ENCODE results near the gene PRDX5.

PRDX5 gene

DNA sequence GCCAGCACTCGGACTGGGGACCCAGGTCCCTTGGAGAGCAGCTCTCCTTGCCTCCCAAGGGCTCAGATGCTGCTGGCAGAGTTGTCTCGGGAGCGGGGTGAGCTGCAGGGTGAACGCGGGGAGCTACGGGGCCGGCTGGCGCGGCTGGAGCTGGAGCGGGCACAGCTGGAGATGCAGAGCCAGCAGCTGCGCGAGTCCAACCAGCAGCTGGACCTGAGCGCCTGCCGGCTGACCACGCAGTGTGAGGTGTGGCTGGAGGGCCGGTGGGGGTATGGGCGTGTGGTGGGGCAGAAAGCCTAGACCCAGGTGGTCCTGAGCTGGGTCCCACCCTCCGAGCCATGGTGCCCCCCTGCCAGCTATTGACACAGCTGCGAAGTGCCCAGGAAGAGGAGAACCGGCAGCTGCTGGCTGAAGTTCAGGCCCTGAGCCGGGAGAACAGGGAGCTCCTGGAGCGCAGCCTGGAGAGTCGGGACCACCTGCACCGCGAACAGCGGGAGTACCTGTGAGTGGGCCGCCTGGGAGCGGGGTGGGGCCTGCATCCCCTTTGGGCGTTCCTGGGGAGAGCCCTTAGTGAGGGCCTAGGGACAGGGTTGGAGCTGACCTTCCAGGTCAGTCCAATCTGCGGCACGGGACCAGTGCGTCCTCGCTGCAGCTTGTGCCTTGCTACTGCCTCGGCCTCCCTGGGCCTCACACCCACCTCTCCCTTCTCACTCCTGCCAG lies 35.2 kb downstream of the PRDX5 start:
- no peak overlapping the region for H3K4me3 ChIP-seq (ENCODE audit: low read length)
- TF ChIP-seq, protein P1, sequence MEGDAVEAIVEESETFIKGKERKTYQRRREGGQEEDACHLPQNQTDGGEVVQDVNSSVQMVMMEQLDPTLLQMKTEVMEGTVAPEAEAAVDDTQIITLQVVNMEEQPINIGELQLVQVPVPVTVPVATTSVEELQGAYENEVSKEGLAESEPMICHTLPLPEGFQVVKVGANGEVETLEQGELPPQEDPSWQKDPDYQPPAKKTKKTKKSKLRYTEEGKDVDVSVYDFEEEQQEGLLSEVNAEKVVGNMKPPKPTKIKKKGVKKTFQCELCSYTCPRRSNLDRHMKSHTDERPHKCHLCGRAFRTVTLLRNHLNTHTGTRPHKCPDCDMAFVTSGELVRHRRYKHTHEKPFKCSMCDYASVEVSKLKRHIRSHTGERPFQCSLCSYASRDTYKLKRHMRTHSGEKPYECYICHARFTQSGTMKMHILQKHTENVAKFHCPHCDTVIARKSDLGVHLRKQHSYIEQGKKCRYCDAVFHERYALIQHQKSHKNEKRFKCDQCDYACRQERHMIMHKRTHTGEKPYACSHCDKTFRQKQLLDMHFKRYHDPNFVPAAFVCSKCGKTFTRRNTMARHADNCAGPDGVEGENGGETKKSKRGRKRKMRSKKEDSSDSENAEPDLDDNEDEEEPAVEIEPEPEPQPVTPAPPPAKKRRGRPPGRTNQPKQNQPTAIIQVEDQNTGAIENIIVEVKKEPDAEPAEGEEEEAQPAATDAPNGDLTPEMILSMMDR (conservative IDR thresholded peaks at IDR 0.05; ENCODE audit: low read length), result no peak
- no peak for DNase-seq (ENCODE audit: low read depth)

DNA sequence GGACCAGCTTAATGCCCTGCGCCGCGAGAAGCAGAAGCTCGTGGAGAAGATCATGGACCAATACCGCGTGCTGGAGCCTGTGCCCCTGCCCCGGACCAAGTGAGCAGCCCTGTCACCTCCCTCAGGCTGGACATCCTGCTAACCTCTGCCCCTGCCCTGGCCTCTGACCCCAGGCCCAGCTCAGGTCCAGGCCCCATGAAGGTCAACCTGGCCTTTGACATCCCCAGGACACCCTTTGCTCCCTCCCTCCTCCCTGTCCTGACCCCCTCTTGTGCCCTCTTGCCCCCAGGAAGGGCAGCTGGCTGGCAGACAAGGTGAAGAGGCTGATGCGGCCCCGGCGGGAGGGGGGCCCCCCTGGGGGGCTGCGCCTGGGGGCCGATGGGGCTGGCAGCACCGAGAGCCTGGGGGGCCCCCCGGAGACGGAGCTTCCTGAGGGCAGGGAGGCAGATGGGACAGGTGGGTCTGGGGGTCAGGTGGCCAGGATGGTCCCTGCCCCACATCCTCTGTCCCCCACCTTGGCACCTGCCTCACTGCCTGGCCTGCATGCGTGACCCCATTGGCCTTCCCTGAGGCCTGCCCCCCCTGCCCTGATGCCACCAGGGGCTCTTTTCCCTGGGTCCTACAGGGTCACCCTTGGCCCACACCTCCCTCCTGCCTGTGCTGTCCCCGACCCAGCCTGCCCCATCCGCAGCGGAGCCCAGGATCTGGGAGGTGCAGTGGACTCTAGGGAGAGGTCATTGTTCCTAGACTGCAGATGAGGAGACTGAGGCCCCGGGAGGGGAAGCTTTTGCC lies 36.0 kb downstream of the PRDX5 start:
- DNase-seq (ENCODE audit: low read depth), result no peak
- TF ChIP-seq, protein P1 (conservative IDR thresholded peaks at IDR 0.05; ENCODE audit: low read length), result no peak
- H3K4me3 ChIP-seq (ENCODE audit: low read length), result no peak overlapping the region

DNA sequence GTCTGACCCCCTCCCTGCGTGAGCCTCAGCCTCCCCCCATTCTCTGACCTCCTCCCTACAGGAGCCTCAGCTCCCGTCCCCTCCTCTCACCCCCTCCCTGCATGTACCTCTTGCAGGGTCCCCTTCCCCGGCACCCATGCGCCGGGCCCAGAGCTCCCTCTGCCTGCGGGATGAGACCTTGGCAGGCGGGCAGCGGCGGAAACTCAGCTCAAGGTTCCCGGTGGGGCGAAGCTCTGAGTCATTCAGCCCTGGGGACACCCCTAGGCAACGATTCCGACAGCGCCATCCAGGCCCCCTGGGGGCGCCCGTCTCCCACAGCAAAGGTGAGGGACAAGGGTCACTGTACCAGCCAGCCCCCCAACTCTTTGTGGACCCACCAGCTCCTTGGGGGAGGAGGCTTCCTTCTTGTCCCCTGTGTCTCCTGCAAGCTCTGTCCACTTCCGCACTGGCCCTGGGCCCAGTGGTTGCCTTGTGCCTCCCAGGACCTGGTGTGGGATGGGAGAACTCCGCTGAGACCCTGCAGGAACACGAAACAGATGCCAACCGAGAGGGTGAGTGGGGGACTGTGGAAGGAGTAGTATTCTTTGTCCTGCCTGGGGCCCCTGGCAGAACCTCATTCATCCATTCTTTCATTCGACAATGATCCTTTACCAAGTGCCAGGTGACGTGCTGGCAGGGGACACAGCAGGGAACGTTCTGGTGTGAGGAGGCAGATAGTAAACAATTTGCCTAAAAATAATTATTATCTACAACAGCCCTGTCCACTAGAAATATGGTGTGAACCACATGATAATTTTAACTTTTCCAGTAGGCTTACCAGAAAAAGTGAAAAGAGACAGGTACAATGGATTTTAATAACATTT lies 37.4 kb downstream of the PRDX5 start:
- peak overlapping the region; percentile 40 for H3K4me3 ChIP-seq (ENCODE audit: low read length)
- TF ChIP-seq, protein P1 (conservative IDR thresholded peaks at IDR 0.05; ENCODE audit: low read length), result peak; percentile 64
- peak; percentile 71 for DNase-seq (ENCODE audit: low read depth)

DNA sequence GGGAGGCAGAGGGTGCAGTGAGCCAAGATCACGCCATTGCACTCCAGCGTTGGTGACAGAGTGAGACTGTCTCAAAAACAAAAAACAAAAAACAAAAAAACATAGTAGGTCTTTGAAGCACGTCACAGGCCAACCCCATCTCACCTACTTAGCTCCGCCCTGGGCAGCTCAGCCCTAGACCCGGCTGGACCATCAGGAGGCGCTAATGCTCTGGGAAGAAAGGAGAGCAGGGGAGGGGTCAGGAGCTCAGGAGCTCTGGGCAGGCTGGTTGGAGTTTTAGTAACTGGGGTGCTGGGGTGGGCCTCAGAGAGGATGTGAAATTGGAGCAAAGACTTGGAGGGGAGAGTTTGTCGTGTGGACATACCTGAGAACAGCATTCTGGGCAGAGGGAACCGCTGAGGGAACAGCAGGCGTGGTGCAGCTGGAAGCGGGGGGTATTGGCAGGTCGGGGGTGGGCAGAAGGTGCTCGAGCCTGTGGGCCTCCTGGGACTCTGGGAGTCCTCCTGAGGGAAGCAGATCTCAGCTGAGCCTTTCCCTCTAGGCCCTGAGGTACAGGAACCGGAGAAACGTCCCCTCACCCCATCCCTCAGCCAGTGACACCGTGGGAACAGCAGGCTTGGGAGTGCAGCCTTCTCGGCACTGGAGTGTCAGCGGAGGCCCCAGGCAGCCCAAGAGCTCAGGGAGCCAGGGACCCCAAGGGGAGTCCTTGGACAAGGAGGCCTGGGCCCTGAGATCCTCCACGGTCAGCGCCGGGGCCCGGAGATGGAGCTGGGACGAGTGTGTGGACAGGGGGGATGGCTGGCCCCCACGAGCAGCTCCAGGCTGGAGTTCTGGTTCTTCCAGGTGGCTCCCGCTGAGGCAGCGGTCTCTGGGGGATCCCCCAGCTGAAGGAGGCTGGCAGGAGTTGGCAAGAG lies 38.8 kb downstream of the PRDX5 start:
- TF ChIP-seq, protein P1 (conservative IDR thresholded peaks at IDR 0.05; ENCODE audit: low read length), result peak; percentile 42
- H3K4me3 ChIP-seq (ENCODE audit: low read length), result no peak overlapping the region
- peak; percentile 29 for DNase-seq (ENCODE audit: low read depth)

DNA sequence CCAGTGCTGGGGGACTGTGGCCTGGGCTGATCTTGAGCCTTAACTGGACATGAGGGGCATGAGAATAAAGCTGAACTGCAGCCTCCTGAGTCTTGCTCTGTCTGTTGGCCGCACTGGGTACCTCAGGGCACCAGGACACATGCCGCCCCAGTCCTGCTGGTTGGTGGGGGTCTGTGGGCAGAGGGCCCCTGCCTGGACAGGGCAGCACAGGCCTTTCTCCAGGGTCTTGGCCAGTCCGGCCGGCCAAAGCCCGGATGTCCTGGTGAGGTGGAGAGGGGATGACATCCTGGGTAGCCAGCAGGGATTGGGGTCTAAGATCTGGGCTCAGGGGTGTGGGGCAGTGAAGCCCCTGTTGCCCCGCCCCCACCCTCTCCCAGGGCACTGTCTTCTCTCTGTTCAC lies 39.5 kb downstream of the PRDX5 start:
- DNase-seq (ENCODE audit: low read depth), result no peak
- TF ChIP-seq, protein P1 (conservative IDR thresholded peaks at IDR 0.05; ENCODE audit: low read length), result no peak

DNA sequence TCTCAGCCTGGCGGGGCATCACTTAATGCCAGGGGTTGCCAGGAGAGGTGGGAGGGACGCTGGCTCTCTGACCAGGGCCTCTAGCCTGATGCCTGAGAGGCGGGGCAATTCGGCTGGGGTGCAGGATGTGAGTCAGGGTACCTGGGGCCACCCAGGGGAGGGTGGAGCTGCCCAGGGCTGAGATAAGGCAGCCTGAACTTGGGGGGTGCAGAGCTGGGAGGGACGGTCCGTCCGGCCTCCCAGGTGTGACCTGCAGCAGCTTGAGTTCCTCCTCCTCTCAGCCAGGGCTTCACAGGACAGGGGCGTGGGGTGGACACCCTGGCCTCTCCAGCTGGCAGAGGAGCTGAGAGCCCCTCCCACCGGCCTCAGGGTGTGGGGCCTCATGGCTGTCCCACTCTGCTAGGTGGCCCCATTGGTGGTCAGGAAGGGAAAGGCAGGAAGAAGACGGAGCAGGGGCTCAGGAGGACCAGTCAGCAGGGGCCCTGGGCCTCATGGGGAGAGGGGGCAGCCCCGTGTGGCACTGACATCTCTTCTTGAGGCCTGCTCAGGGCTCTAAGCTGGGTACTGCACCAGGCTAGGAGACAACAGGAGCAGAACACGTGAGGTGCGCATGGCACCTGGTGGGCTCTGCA lies 40.1 kb downstream of the PRDX5 start:
- TF ChIP-seq, protein P1 (conservative IDR thresholded peaks at IDR 0.05; ENCODE audit: low read length), result no peak
- H3K4me3 ChIP-seq (ENCODE audit: low read length), result peak overlapping the region; percentile 67
- no peak for DNase-seq (ENCODE audit: low read depth)

More for the DNA sequence above, 39.5 kb downstream of the PRDX5 start:
- H3K4me3 ChIP-seq (ENCODE audit: low read length), result no peak overlapping the region
